ENCODE data around the gene TLE1.

DNA sequence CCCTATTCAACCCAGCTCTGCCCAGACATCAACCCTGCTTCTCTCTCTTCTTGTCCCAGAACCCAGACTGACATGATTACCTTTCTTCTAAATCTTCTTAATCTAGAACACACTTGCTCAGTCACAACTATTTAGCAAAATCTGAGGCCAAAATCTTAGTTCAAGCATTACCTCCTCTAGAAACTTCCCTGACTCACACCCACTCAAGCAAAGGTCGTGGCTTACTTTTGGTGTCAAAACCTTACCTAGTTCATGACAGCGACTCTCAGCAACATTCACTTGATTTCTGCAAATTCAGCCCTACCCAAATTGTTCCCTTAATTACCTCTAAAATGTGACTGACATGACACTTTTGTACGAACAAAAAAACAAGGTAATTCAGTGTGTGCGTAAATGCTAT, 130.2 kb downstream of the TLE1 start:
- no peak for TF ChIP-seq POLR2A (IDR thresholded peaks at IDR 0.05; ENCODE audit: low read depth, low read length)
- no peak for TF ChIP-seq MEF2B (IDR thresholded peaks at IDR 0.05; ENCODE audit: partially characterized antibody, poor library complexity, severe bottlenecking)
- TF ChIP-seq BHLHE40 (IDR thresholded peaks at IDR 0.05; ENCODE audit: borderline replicate concordance in 1 of 2, low read depth in 2 of 2, low read length in 1 of 2): no peak
- TF ChIP-seq, protein P1, sequence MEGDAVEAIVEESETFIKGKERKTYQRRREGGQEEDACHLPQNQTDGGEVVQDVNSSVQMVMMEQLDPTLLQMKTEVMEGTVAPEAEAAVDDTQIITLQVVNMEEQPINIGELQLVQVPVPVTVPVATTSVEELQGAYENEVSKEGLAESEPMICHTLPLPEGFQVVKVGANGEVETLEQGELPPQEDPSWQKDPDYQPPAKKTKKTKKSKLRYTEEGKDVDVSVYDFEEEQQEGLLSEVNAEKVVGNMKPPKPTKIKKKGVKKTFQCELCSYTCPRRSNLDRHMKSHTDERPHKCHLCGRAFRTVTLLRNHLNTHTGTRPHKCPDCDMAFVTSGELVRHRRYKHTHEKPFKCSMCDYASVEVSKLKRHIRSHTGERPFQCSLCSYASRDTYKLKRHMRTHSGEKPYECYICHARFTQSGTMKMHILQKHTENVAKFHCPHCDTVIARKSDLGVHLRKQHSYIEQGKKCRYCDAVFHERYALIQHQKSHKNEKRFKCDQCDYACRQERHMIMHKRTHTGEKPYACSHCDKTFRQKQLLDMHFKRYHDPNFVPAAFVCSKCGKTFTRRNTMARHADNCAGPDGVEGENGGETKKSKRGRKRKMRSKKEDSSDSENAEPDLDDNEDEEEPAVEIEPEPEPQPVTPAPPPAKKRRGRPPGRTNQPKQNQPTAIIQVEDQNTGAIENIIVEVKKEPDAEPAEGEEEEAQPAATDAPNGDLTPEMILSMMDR (IDR thresholded peaks at IDR 0.05 in 2 of 3, conservative IDR thresholded peaks at IDR 0.05 in 1 of 3; ENCODE audit: control insufficient read depth in 2 of 3, extremely low read depth in 1 of 3, insufficient read depth in 1 of 3, low read depth in 3 of 3, low read length in 3 of 3): no peak
- TF ChIP-seq CHD2 (IDR thresholded peaks at IDR 0.05; ENCODE audit: borderline replicate concordance, low read depth, low read length): no peak
- TF ChIP-seq CREB1 (IDR thresholded peaks at IDR 0.05; ENCODE audit: low read depth): no peak
- no peak for TF ChIP-seq YY1 (IDR thresholded peaks at IDR 0.05; ENCODE audit: low read depth, low read length)
- TF ChIP-seq MXI1 (IDR thresholded peaks at IDR 0.05; ENCODE audit: low read depth, low read length): no peak

Measured in GM12878 (cell line).